A673 (cell line): ENCODE results near the gene PIGH.

ENCODE experiments used
- EZH2 ChIP-seq: fragments of 200-600 bp; sonication (generic); IDR thresholded peaks from 2 replicates; pipeline ENCODE4 v1.6.1; 2017; ENCODE audit warnings: borderline replicate concordance, low read depth, mild to moderate bottlenecking, mixed read lengths, antibody characterized with exemption, low read length; ENCODE audit not compliant: poor library complexity, severe bottlenecking
- TF ChIP-seq, protein P1 (sequence below): fragments of 300-800, 200-600 bp; sonication (generic); conservative IDR thresholded peaks from 2 replicates; pipeline ENCODE4 v1.5.1; 2017; ENCODE audit warnings: low read depth, mild to moderate bottlenecking, antibody characterized with exemption, low read length, moderate library complexity, mixed read lengths

DNA sequence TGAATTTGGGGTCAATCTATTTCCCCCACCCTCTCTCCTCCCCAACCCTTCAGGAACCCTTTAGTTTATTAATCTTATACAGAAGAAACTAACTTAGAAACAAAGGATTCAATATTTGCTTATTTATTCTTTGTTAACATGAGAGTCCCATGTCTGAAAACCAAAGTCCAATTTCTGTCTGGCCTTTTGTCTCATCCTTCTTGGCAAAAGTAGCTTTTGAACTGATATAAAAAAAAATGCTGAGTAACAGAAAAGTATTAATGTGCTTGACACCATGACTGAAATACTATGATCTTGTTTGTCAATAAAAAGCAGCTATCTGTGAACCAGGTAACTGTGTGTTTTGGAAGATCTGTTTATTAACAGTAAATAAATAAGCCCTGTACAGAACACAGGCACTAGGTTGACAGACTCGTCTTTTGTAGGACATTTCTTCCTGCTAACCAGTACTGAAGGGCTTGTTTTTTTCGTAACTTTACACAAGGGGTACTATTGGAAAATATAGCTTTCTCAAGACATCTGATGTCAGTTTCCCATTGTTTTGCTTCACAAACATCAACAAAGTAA lies 10.8 kb downstream of the PIGH start:
- TF ChIP-seq, protein P1, sequence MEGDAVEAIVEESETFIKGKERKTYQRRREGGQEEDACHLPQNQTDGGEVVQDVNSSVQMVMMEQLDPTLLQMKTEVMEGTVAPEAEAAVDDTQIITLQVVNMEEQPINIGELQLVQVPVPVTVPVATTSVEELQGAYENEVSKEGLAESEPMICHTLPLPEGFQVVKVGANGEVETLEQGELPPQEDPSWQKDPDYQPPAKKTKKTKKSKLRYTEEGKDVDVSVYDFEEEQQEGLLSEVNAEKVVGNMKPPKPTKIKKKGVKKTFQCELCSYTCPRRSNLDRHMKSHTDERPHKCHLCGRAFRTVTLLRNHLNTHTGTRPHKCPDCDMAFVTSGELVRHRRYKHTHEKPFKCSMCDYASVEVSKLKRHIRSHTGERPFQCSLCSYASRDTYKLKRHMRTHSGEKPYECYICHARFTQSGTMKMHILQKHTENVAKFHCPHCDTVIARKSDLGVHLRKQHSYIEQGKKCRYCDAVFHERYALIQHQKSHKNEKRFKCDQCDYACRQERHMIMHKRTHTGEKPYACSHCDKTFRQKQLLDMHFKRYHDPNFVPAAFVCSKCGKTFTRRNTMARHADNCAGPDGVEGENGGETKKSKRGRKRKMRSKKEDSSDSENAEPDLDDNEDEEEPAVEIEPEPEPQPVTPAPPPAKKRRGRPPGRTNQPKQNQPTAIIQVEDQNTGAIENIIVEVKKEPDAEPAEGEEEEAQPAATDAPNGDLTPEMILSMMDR: no peak
- TF ChIP-seq EZH2: no peak
